ENCODE results near the gene LEAP2.
A peak's percentile ranks its signal among the peaks of the same experiment; 100 is the strongest.

LEAP2 gene

DNA sequence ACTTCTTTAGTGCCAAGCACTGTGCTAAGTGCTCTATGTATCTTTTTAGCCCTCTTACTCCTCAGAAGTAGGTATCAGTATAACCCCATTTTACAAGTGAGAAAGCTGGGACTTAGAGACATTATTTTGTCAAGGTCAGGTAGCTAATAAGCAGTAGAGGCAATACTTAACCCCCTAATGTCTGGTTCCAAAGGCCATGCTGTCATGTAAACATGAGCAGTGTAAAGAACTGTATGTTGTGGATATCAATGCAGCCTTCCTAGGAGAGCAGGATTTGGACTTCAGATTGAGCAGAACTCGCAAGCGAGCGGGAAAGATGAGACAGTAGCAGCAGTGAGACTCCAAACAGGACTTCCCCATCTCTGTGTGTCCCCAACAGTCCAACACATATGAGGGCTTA lies 39.4 kb upstream of the LEAP2 start:
- Mint-ChIP-seq H3K9me3 (no peaks in the 10 kb centered on the region), H3K4me3 (no peak overlapping the region), H3K27ac (no peak overlapping the region), H3K4me1 (peaks cover 13% of the 10 kb centered on the region), H3K27me3 (peaks cover 61% of the 10 kb centered on the region), H3K36me3 (no peaks in the 10 kb centered on the region)
- no peak for DNase-seq
- CTCF ChIA-PET: interaction anchor here (0.9 to 1.2 kb wide), 3 partner anchors 10 to 276 kb away, joined by 3 read pairs; no protein-coding TSS in a partner anchor

DNA sequence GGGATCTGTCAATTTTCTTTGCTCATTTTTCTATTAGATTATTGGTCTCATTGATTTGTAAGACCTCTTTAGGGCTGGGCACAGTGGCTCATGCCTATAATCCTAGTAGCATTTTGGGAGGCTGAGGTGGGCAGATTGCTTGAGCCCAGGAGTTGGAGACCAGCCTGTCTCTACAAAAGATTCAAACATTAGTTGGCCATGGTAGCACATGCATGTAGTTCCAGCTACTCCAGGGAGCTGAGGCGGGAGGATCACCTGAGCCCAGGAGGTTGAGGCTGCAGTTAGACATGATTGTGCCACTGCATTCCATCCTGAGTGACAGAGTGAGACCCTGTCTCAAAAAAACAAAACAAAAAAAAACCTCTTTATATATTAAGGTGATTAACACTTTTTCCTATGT lies 36.6 kb upstream of the LEAP2 start:
- Mint-ChIP-seq H3K27ac (no peak overlapping the region), H3K9me3 (no peaks in the 10 kb centered on the region), H3K4me3 (no peak overlapping the region), H3K27me3 (peaks cover 33% of the 10 kb centered on the region), H3K4me1 (no peaks in the 10 kb centered on the region), H3K36me3 (no peaks in the 10 kb centered on the region)
- no peak for DNase-seq
- CTCF ChIA-PET: no interaction called here

GRCh38 chr5:132837868-132838267 lies 35.6 kb upstream of the LEAP2 start:
- no peak for DNase-seq
- CTCF ChIA-PET: no interaction called here
- H3K4me1 Mint-ChIP-seq: no peaks in the 10 kb centered on the region
- no peak overlapping the region for H3K4me3 Mint-ChIP-seq
- no peaks in the 10 kb centered on the region for H3K36me3 Mint-ChIP-seq
- H3K27ac Mint-ChIP-seq: no peak overlapping the region
- peaks cover 25% of the 10 kb centered on the region for H3K27me3 Mint-ChIP-seq
- H3K9me3 Mint-ChIP-seq: no peaks in the 10 kb centered on the region

DNA sequence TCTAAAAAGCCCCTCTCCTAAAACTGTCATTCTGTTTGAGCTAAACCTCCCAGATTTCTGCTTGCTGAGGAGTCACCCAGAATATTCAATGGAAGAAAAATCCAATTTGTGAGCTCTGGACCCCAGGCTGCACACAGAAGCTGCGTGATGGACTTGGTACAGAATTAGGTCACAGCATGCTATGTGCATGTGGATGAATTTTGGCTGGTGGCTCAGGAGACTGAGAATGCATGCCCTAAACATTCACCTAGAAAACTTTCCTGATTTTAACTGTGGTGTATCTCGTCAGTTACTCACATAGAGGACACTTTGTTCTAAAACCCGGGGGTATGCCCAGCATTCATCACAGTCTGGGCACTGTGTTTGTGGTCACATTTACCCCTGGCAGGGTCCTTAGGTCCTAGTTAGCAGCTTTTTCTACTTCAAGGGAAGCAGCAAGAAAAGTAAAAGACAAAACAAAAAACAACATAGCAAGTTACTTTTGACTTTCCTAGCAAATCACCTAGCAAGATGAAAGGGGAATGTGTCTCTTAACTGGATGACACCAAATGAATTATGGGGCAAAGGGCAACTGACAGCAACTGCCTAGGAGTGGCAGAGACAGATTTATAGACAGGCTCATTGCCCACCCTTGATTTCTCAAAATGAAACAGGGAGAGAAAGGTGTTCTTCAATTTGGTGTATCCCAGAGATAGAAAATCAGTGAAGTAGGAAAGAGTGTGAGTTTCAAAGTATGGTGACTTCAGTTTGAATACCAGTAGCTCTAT lies 34.8 kb upstream of the LEAP2 start:
- no peak overlapping the region for H3K27ac Mint-ChIP-seq
- H3K27me3 Mint-ChIP-seq: peaks cover 16% of the 10 kb centered on the region
- H3K9me3 Mint-ChIP-seq: no peaks in the 10 kb centered on the region
- no peaks in the 10 kb centered on the region for H3K36me3 Mint-ChIP-seq
- CTCF ChIA-PET: no interaction called here
- H3K4me1 Mint-ChIP-seq: no peaks in the 10 kb centered on the region
- no peak overlapping the region for H3K4me3 Mint-ChIP-seq
- no peak for DNase-seq

GRCh38 chr5:132839426-132840301 lies 33.8 kb upstream of the LEAP2 start:
- Mint-ChIP-seq H3K4me1 (no peaks in the 10 kb centered on the region), H3K27me3 (peaks cover 19% of the 10 kb centered on the region), H3K36me3 (no peaks in the 10 kb centered on the region), H3K4me3 (no peak overlapping the region), H3K9me3 (no peaks in the 10 kb centered on the region), H3K27ac (peak overlapping the region; percentile 42)
- CTCF ChIA-PET: no interaction called here
- DNase-seq: no peak

DNA sequence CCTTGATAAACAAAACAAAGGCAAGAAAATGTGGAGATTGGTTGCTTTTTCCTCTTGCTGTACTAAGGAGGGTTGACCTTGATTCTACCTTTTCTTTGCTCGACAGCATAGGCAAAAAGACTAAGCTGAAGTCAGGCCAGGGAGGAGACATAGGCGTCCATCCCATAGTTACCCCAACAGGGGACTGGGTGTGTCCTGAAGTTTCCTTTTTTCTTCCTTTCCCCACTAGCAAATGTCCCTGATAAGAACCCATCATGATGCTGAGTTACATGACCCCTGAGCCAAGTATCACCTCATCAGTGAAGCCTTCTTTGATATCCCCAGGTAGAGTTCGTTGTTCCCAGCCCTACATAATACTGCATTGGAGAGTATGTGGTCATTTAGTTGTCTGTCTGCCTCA lies 33.2 kb upstream of the LEAP2 start:
- no peak overlapping the region for H3K27ac Mint-ChIP-seq
- no peaks in the 10 kb centered on the region for H3K4me1 Mint-ChIP-seq
- peaks cover 19% of the 10 kb centered on the region for H3K27me3 Mint-ChIP-seq
- CTCF ChIA-PET: no interaction called here
- H3K9me3 Mint-ChIP-seq: no peaks in the 10 kb centered on the region
- no peak overlapping the region for H3K4me3 Mint-ChIP-seq
- H3K36me3 Mint-ChIP-seq: no peaks in the 10 kb centered on the region
- DNase-seq: no peak

- Mint-ChIP-seq H3K9me3 (no peaks in the 10 kb centered on the region), H3K27me3 (peaks cover 19% of the 10 kb centered on the region), H3K27ac (no peak overlapping the region), H3K36me3 (no peaks in the 10 kb centered on the region), H3K4me1 (no peaks in the 10 kb centered on the region), H3K4me3 (no peak overlapping the region)
- DNase-seq: no peak
- CTCF ChIA-PET: no interaction called here
These were observed 32.6 kb upstream of the LEAP2 start for GRCh38 chr5:132840896-132841295.

DNA sequence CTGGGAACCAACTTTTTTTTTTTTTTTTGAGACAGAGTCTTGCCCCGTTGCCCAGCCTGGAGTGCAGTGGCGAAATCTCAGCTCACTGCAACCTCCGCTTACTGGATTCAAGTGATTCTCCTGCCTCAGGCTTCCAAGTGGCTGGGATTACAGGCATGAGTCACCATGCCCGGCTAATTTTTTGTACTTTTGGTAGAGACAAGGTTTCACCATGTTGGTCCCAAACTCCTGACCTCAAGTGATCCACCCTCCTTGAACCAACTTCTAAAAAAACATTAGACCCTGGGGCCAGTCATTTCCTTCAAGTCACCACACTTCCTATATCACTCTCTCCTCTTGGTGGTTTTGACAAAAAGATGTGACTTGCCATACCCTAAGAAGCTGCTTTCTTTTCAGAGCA lies 32.2 kb upstream of the LEAP2 start:
- no peaks in the 10 kb centered on the region for H3K4me1 Mint-ChIP-seq
- H3K36me3 Mint-ChIP-seq: no peaks in the 10 kb centered on the region
- no peak overlapping the region for H3K4me3 Mint-ChIP-seq
- H3K9me3 Mint-ChIP-seq: no peaks in the 10 kb centered on the region
- peaks cover 19% of the 10 kb centered on the region for H3K27me3 Mint-ChIP-seq
- H3K27ac Mint-ChIP-seq: no peak overlapping the region
- no peak for DNase-seq
- CTCF ChIA-PET: no interaction called here

DNA sequence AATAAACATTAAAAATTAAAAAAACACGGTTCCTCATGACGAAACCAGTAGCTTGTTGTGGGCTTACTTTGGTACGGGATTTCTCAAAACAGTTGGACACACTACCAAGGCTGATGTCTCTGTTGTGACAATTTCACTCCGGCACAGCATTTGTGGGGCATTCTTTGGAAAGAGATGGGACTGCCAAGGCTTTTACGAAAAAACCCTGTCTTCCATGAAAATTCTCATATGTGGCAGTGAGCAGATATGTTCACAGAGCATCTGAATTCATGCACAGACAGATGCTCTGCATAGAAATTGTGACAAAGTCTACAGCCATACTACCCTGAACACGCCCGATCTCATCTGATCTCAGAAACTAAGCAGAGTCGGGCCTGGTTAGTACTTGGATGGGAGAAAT lies 25.2 kb upstream of the LEAP2 start:
- no peak for DNase-seq
- CTCF ChIA-PET: interaction anchor here (1.5 kb wide), 1 partner anchor 29 kb away, joined by 3 read pairs; no protein-coding TSS in a partner anchor
- H3K27me3 Mint-ChIP-seq: peaks cover 11% of the 10 kb centered on the region

DNA sequence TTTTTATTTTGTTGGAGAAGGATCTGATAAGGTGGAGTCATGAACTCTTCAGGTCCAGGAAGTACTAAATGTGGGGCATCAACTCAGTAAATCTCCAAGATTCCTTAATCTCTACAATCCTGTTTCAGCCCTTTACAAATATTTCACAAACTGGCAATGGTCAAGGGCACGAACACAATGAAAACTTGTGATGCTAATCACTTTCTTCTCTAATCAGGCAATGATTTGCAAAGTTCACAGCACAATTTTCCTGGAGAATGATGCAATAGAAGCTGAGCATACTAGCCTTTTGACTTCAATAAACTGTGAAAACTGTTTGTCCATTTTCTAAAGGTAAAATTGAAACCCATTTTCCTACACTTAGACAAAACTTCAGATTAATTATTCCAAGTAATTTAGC lies 24.1 kb upstream of the LEAP2 start:
- no peak overlapping the region for H3K27ac Mint-ChIP-seq
- no peaks in the 10 kb centered on the region for H3K9me3 Mint-ChIP-seq
- no peaks in the 10 kb centered on the region for H3K36me3 Mint-ChIP-seq
- H3K4me3 Mint-ChIP-seq: no peak overlapping the region
- H3K4me1 Mint-ChIP-seq: peaks cover 2% of the 10 kb centered on the region
- CTCF ChIA-PET: no interaction called here
- peaks cover 9% of the 10 kb centered on the region for H3K27me3 Mint-ChIP-seq
- DNase-seq: no peak

More for the DNA sequence above, 25.2 kb upstream of the LEAP2 start:
- Mint-ChIP-seq H3K4me3 (no peak overlapping the region), H3K36me3 (no peaks in the 10 kb centered on the region), H3K27ac (no peak overlapping the region), H3K9me3 (no peaks in the 10 kb centered on the region), H3K4me1 (no peaks in the 10 kb centered on the region)

GRCh38 chr5:132850066-132850465 lies 23.4 kb upstream of the LEAP2 start:
- Mint-ChIP-seq H3K4me3 (no peak overlapping the region), H3K27ac (no peak overlapping the region), H3K36me3 (no peaks in the 10 kb centered on the region), H3K9me3 (no peaks in the 10 kb centered on the region), H3K27me3 (peaks cover 11% of the 10 kb centered on the region), H3K4me1 (peaks cover 2% of the 10 kb centered on the region)
- DNase-seq: no peak
- CTCF ChIA-PET: no interaction called here

GRCh38 chr5:132853323-132853722 lies 20.1 kb upstream of the LEAP2 start:
- no peak overlapping the region for H3K27ac Mint-ChIP-seq
- H3K36me3 Mint-ChIP-seq: no peaks in the 10 kb centered on the region
- no peak for DNase-seq
- H3K27me3 Mint-ChIP-seq: peaks cover 39% of the 10 kb centered on the region
- no peaks in the 10 kb centered on the region for H3K9me3 Mint-ChIP-seq
- CTCF ChIA-PET: interaction anchor here (1.1 kb wide), 1 partner anchor 11 kb away, joined by 3 read pairs; no protein-coding TSS in a partner anchor
- H3K4me1 Mint-ChIP-seq: peaks cover 2% of the 10 kb centered on the region
- H3K4me3 Mint-ChIP-seq: no peak overlapping the region

GRCh38 chr5:132853790-132854189 lies 19.7 kb upstream of the LEAP2 start:
- CTCF ChIA-PET: interaction anchor here (1.1 to 1.4 kb wide), 2 partner anchors 10 to 31 kb away, joined by 3 read pairs; no protein-coding TSS in a partner anchor
- peaks cover 2% of the 10 kb centered on the region for H3K4me1 Mint-ChIP-seq
- H3K27me3 Mint-ChIP-seq: peaks cover 39% of the 10 kb centered on the region
- no peaks in the 10 kb centered on the region for H3K9me3 Mint-ChIP-seq
- no peaks in the 10 kb centered on the region for H3K36me3 Mint-ChIP-seq
- no peak overlapping the region for H3K27ac Mint-ChIP-seq
- no peak overlapping the region for H3K4me3 Mint-ChIP-seq
- no peak for DNase-seq

- no peak overlapping the region for H3K27ac Mint-ChIP-seq
These were observed 19.2 kb upstream of the LEAP2 start for GRCh38 chr5:132854301-132854700.

More at GRCh38 chr5:132854301-132854700, 19.2 kb upstream of the LEAP2 start:
- DNase-seq: no peak
- Mint-ChIP-seq H3K36me3 (no peaks in the 10 kb centered on the region), H3K27me3 (peaks cover 39% of the 10 kb centered on the region), H3K4me1 (peaks cover 2% of the 10 kb centered on the region), H3K4me3 (no peak overlapping the region), H3K9me3 (no peaks in the 10 kb centered on the region)
- CTCF ChIA-PET: interaction anchor here (1.0 to 1.4 kb wide), 4 partner anchors 10 to 169 kb away, joined by 3 to 4 read pairs (median 3); no protein-coding TSS in a partner anchor
